Measurements from ENCODE around the gene IL21R.
"Not testable (repeated sequence)": the region's sequence is repeated elsewhere in the genome, so short reads cannot be mapped to it uniquely, and the experiment has no call there.

IL21R gene

GRCh38 chr16:27445502-27446175 lies 43.7 kb downstream of the IL21R start:
- DNase-seq (ENCODE audit: low read depth) = no peak

- DNase-seq (ENCODE audit: low read depth) = no peak
These were observed 44.7 kb downstream of the IL21R start for GRCh38 chr16:27446721-27447120.

GRCh38 chr16:27447301-27447700 lies 45.3 kb downstream of the IL21R start:
- DNase-seq (ENCODE audit: low read depth) = no peak

- DNase-seq (ENCODE audit: low read depth) = no peak
These were observed 46.8 kb downstream of the IL21R start for GRCh38 chr16:27448532-27449433.

GRCh38 chr16:27449434-27450195 lies 47.6 kb downstream of the IL21R start:
- DNase-seq (ENCODE audit: low read depth) = no peak

- no peak for DNase-seq (ENCODE audit: low read depth)
These were observed 48.2 kb downstream of the IL21R start for GRCh38 chr16:27450196-27450549.

- DNase-seq (ENCODE audit: low read depth) = no peak
These were observed 50.9 kb downstream of the IL21R start for GRCh38 chr16:27452569-27453493.

GRCh38 chr16:27453494-27453825 lies 51.5 kb downstream of the IL21R start:
- no peak for DNase-seq (ENCODE audit: low read depth)

- DNase-seq (ENCODE audit: low read depth) = no peak
These were observed 53.7 kb downstream of the IL21R start for GRCh38 chr16:27455700-27456099.

- DNase-seq (ENCODE audit: low read depth) = not testable (repeated sequence)
These were observed 55.6 kb downstream of the IL21R start for GRCh38 chr16:27457605-27457900.

- no peak for DNase-seq (ENCODE audit: low read depth)
These were observed 56.3 kb downstream of the IL21R start for GRCh38 chr16:27458258-27458657.

GRCh38 chr16:27458987-27459688 lies 57.2 kb downstream of the IL21R start:
- DNase-seq (ENCODE audit: low read depth) = no peak

GRCh38 chr16:27460213-27460612 lies 58.2 kb downstream of the IL21R start:
- DNase-seq (ENCODE audit: low read depth) = no peak

- no peak for DNase-seq (ENCODE audit: low read depth)
These were observed 58.9 kb downstream of the IL21R start for GRCh38 chr16:27460663-27461482.

GRCh38 chr16:27461483-27462171 lies 59.7 kb downstream of the IL21R start:
- DNase-seq (ENCODE audit: low read depth) = no peak

- DNase-seq (ENCODE audit: low read depth) = no peak
These were observed 60.3 kb downstream of the IL21R start for GRCh38 chr16:27462200-27462845.

- DNase-seq (ENCODE audit: low read depth) = no peak
These were observed 61.1 kb downstream of the IL21R start for GRCh38 chr16:27462846-27463682.

Measured in GM04503 (cell line).